Ascending aorta (tissue), 2 donors: ENCODE results near the gene IFITM2. TPM values are rescaled to one million over a fixed set of nuclear protein-coding genes. Genes with fewer than 3 reads are reported as not detected.
A peak's percentile ranks its signal among the peaks of the same experiment; 100 is the strongest.

Source experiments
- DNase-seq, 2 donors: peaks; one replicate each; pipeline ENCODE4 v3.0.0-alpha.2; 2019; ENCODE audit warnings: low spot score in 2 of 2
- H3K27ac ChIP-seq, 2 donors: fragments of 200-600 bp; sonication (generic); one replicate each; pipeline ENCODE4 v1.5.1; 2016 to 2017; ENCODE audit warnings: mild to moderate bottlenecking in 1 of 2
- H3K27me3 ChIP-seq: fragments of 200-600 bp; sonication (generic); one replicate; pipeline ENCODE4 v1.5.1; 2017
- H3K36me3 ChIP-seq, 2 donors: fragments of 200-600 bp; sonication (generic); one replicate each; pipeline ENCODE4 v1.5.1; 2016
- H3K4me1 ChIP-seq, 2 donors: fragments of 200-600 bp; sonication (generic); one replicate each; pipeline ENCODE4 v1.5.1; 2016 to 2017; ENCODE audit warnings: mild to moderate bottlenecking in 1 of 2
- H3K4me3 ChIP-seq, 2 donors: fragments of 200-600 bp; sonication (generic); one replicate each; pipeline ENCODE4 v1.5.1; 2016 to 2017; ENCODE audit warnings: mild to moderate bottlenecking in 1 of 2
- H3K9me3 ChIP-seq, 2 donors: fragments of 200-600 bp; sonication (generic); one replicate each; pipeline ENCODE4 v1.5.1; 2016
- intact Hi-C: fragments of 100-400 bp; cut with DNase I; formaldehyde crosslinking; loops from one replicate; pipeline ENCODE4 v1.15.1; 2023
- total RNA-seq: library from RNA; depleted of rRNA; stranded (reverse); fragments of >200 nt; gene quantifications from one replicate; pipeline ENCODE4 v1.1.0, GENCODE V29; 2016
- TF ChIP-seq, protein P1 (sequence below), 3 experiments: fragments of 200-600 bp in 2 of 3; fragments of 450-650 bp in 1 of 3; sonication (generic) in 2 of 3; IDR thresholded peaks; one replicate each; pipeline ENCODE4 v1.5.1; 2016 to 2019; ENCODE audit warnings: antibody characterized with exemption in 3 of 3, mild to moderate bottlenecking in 1 of 3, moderate library complexity in 1 of 3

The IFITM2 gene
- total RNA-seq, 1 donor from 2014 or later, result 1,131 TPM

DNA sequence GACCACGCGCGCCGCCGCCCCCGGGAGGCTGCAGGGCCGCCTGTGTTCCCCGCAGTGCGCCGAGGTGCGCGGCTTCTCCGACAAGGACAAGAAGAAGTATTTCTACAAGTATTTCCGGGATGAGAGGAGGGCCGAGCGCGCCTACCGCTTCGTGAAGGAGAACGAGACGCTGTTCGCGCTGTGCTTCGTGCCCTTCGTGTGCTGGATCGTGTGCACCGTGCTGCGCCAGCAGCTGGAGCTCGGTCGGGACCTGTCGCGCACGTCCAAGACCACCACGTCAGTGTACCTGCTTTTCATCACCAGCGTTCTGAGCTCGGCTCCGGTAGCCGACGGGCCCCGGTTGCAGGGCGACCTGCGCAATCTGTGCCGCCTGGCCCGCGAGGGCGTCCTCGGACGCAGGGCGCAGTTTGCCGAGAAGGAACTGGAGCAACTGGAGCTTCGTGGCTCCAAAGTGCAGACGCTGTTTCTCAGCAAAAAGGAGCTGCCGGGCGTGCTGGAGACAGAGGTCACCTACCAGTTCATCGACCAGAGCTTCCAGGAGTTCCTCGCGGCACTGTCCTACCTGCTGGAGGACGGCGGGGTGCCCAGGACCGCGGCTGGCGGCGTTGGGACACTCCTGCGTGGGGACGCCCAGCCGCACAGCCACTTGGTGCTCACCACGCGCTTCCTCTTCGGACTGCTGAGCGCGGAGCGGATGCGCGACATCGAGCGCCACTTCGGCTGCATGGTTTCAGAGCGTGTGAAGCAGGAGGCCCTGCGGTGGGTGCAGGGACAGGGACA, 26.7 kb upstream of the IFITM2 start:
- Histone ChIP-seq H3K27ac (no peak overlapping the region), H3K27me3 (peaks cover 23% of the 10 kb centered on the region), H3K36me3 (no peaks in the 10 kb centered on the region), H3K4me1 (no peaks in the 10 kb centered on the region), H3K4me3 (peak overlapping the region in 1 of 2 donors; percentile 53), H3K9me3 (peaks cover 0 to 1% of the 10 kb centered on the region in 2 donors)
- TF ChIP-seq, protein P1, sequence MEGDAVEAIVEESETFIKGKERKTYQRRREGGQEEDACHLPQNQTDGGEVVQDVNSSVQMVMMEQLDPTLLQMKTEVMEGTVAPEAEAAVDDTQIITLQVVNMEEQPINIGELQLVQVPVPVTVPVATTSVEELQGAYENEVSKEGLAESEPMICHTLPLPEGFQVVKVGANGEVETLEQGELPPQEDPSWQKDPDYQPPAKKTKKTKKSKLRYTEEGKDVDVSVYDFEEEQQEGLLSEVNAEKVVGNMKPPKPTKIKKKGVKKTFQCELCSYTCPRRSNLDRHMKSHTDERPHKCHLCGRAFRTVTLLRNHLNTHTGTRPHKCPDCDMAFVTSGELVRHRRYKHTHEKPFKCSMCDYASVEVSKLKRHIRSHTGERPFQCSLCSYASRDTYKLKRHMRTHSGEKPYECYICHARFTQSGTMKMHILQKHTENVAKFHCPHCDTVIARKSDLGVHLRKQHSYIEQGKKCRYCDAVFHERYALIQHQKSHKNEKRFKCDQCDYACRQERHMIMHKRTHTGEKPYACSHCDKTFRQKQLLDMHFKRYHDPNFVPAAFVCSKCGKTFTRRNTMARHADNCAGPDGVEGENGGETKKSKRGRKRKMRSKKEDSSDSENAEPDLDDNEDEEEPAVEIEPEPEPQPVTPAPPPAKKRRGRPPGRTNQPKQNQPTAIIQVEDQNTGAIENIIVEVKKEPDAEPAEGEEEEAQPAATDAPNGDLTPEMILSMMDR (IDR thresholded peaks at IDR 0.05), result no peak
- DNase-seq, result peak in 1 of 2 donors; percentile 63
- intact Hi-C loops, result no loop called here

DNA sequence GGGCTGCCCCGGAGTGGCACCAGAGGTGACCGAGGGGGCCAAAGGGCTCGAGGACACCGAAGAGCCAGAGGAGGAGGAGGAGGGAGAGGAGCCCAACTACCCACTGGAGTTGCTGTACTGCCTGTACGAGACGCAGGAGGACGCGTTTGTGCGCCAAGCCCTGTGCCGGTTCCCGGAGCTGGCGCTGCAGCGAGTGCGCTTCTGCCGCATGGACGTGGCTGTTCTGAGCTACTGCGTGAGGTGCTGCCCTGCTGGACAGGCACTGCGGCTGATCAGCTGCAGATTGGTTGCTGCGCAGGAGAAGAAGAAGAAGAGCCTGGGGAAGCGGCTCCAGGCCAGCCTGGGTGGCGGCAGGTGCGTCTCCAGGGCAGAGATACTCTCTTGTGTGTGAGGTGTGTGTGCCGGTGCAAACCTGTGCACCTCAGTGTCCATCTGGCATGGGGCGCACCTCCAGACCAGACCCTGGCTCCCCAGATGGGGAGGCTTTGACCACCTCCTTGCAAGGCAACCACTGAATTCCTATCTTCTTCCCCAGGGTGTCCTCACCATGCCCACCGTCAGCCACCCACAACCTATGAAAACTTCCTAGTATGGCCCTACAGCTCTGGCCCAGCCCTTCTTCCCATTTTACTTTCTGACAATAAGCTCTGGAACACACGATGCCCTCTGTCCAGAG, 26.0 kb upstream of the IFITM2 start:
- Histone ChIP-seq H3K27me3 (peaks cover 23% of the 10 kb centered on the region), H3K9me3 (no peaks in the 10 kb centered on the region), H3K4me3 (no peak overlapping the region), H3K27ac (no peak overlapping the region), H3K36me3 (no peaks in the 10 kb centered on the region), H3K4me1 (no peaks in the 10 kb centered on the region)
- TF ChIP-seq, protein P1 (IDR thresholded peaks at IDR 0.05), result no peak
- intact Hi-C loops, result no loop called here
- no peak for DNase-seq

DNA sequence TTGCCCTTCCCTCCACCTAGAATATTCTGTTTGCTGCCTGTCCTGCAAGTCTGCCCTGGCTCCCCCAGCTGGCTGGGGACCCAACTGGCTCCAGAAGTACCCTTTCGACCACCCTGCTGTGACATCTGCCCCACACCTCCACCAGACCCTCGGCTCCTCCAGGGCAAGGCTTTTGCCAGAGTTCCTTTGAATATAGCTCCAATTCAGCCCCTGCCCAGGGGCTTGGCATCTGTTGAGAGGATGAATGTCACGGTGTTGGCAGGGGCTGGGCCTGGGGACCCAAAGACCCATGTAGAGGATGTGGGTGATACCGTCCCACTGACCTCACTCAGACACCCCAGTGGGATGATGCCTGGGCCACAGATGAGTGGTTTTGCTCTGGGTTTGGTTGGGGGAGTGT, 25.4 kb upstream of the IFITM2 start:
- peak in 1 of 2 donors; percentile 61 for DNase-seq
- no peaks in the 10 kb centered on the region for H3K9me3 ChIP-seq
- intact Hi-C loops, result no loop called here
- H3K27me3 ChIP-seq, result peaks cover 23% of the 10 kb centered on the region
- no peaks in the 10 kb centered on the region for H3K4me1 ChIP-seq
- no peak overlapping the region for H3K4me3 ChIP-seq
- H3K36me3 ChIP-seq, result no peaks in the 10 kb centered on the region
- TF ChIP-seq, protein P1 (IDR thresholded peaks at IDR 0.05), result no peak
- no peak overlapping the region for H3K27ac ChIP-seq

DNA sequence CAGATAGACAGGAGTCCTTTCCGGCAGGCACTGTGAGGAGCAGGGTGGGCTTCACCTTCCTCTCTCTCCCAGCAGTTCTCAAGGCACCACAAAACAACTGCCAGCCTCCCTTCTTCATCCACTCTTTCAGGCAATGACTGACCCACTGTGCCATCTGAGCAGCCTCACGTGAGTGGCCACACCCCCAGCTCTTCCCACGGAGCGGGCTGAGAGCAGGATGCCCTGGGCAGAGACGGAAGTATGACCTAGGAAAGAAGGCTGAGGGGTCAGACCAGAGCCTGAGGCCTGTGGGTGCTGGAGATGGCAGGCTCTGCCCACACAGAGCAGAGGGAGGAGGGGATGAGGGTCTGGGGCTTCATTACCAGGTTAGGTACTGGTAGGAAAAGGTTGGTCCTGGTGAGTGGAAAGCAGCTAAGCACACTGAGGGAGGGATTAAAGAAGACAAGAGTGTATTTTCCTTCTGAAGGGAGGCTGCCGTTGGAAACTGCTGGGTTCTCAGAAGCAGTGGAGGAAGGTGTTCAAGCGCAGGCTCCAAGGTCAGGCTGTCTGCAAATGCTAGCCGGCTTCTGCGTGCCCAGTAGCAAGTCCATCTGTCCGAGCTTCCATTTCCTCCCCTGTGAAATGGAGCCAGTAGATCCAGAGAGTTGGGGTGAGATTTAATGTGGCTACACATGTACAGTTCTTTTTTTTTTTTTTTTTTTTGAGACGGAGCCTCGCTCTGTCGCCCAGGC, 24.8 kb upstream of the IFITM2 start:
- H3K27me3 ChIP-seq, result peaks cover 24% of the 10 kb centered on the region
- no peaks in the 10 kb centered on the region for H3K36me3 ChIP-seq
- H3K4me3 ChIP-seq, result no peak overlapping the region
- H3K4me1 ChIP-seq, result peaks cover 0 to under 1% of the 10 kb centered on the region in 2 donors
- intact Hi-C loops, result no loop called here
- peak in 1 of 2 donors; percentile 56 for DNase-seq
- no peak overlapping the region for H3K27ac ChIP-seq
- H3K9me3 ChIP-seq, result no peaks in the 10 kb centered on the region
- TF ChIP-seq, protein P1 (IDR thresholded peaks at IDR 0.05), result no peak

DNA sequence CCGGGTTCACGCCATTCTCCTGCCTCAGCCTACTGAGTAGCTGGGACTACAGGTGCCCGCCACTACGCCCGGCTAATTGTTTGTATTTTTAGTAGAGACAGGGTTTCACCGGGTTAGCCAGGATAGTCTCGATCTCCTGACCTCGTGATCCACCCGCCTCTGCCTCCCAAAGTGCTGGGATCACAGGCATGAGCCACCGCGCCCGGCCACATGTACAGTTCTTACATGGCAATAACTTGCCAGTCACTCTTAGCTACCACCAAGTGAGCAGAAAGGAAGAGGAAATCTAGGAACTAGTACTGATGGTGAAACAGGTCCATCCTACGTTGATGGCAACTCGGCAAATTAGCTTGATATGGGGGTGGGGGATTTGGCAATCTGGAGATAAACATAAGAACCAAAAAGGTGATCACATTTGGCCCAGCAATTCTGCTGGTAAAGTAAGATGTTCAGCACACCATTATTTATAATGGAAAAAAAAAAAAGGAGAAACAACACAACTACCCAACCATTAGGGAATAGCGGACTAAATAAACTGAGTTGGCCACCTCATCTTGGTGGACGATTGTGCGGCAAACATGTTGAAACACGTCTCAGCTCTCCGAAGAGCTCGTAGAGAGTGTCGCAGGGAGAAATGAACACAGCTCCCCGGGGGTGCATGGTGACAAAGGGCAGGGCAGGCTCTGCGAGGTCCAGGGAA, 24.1 kb upstream of the IFITM2 start:
- Histone ChIP-seq H3K27ac (no peak overlapping the region), H3K4me1 (peaks cover 5 to 6% of the 10 kb centered on the region in 2 donors), H3K36me3 (no peaks in the 10 kb centered on the region), H3K27me3 (peaks cover 24% of the 10 kb centered on the region), H3K4me3 (no peak overlapping the region), H3K9me3 (no peaks in the 10 kb centered on the region)
- intact Hi-C loops, result no loop called here
- no peak for DNase-seq
- TF ChIP-seq, protein P1 (IDR thresholded peaks at IDR 0.05), result no peak
